PC-3 (cell line): Measurements from ENCODE around the gene ADCY5.
A peak's percentile ranks its signal among the peaks of the same experiment; 100 is the strongest.

Experiments
- CTCF ChIP-seq: fragments of 300-600 bp; sonication (generic); conservative IDR thresholded peaks from 2 replicates; pipeline ENCODE4 v1.5.1; 2017; ENCODE audit warnings: antibody characterized with exemption, low read depth, mild to moderate bottlenecking, low read length
- EZH2 ChIP-seq: fragments of 300-600 bp; sonication (generic); IDR thresholded peaks from one replicate; pipeline ENCODE4 v1.6.1; 2017; ENCODE audit warnings: antibody characterized with exemption, mild to moderate bottlenecking, low read length; ENCODE audit not compliant: unreplicated experiment
- EZH2phosphoT487 ChIP-seq: fragments of 300-600 bp; sonication (generic); IDR thresholded peaks from 2 replicates; pipeline ENCODE4 v1.6.1; 2018; ENCODE audit warnings: mild to moderate bottlenecking, antibody characterized with exemption, low read length, borderline replicate concordance

- TF ChIP-seq CTCF (0 out of 2 replicates have a peak, but pooled peaks have one; percentile 10), EZH2 (no peak), EZH2phosphoT487 (no peak)
Observed at GRCh38 chr3:123361071-123361470, 87.8 kb downstream of the ADCY5 start.
